A172 (cell line): ENCODE data around the gene OR51Q1. TPM values are rescaled to one million over a fixed set of nuclear protein-coding genes. Genes with fewer than 3 reads are reported as not detected.

Experiments used
- DNase-seq: peaks from one replicate; pipeline ENCODE4 v3.0.0-alpha.2; 2015; ENCODE audit warnings: low spot score
- total RNA-seq: library from RNA; depleted of rRNA; stranded (reverse); fragments of >200 nt; shearing (Covaris generic); gene quantifications from 2 replicates; pipeline ENCODE4 v1.2.3, GENCODE V29; 2014; rRNA removed

OR51Q1 gene, protein sequence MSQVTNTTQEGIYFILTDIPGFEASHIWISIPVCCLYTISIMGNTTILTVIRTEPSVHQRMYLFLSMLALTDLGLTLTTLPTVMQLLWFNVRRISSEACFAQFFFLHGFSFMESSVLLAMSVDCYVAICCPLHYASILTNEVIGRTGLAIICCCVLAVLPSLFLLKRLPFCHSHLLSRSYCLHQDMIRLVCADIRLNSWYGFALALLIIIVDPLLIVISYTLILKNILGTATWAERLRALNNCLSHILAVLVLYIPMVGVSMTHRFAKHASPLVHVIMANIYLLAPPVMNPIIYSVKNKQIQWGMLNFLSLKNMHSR
- not detected in 2 replicates for total RNA-seq

DNA sequence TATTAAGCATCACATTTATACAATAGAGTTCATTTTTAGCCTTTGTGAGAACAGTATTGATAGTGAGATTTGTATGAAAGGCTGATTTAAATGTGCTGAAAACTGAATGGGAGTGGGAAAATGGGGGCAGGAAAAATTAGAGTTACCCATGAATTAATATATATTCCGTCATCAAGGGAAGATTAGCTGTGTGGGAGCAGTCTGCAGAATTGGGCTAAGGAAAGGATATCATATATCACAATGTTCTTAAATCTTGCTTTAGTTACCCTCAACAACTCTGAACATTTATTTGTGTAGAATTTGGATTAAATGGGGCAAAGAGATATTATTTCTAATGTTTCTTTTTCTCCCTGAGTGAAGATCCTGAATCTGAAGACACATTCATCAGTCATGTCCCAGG, at the start of gene OR51Q1:
TSS of gene OR51Q1 (plus strand) at position 301 of the 400 bp plus-strand sequence. CDS start at position 391, 90 bp downstream.
- no peak for DNase-seq

GRCh38 chr11:5380740-5381342, 41.1 kb upstream of the OR51Q1 start:
- DNase-seq, result peak; percentile 83

- DNase-seq, result no peak
Measured at GRCh38 chr11:5383576-5383975, 38.3 kb upstream of the OR51Q1 start, which contains the start of gene OR51M1. Gene OR51M1 (plus strand): TSS chr11:5383812. CDS start chr11:5389399, 5,587 bp downstream.

DNA sequence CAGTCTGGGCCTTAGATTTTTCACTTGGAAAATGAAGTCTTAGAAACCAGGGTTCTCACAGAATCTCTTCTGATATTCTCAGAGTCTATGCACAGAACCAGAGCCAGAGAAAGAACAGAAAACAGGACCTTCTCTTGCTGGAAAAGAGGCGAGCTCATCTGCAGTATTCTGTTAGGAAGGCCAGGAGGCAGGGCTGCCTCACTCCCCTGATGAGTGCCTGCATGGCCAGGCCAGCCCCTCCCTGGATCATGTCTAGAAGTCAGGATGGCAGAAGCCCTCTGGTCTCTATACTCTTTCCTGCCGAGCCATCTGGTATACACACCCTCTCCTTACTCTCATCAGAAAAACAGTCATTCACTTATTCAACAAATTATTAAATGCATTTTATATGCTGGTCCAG, 37.6 kb upstream of the OR51Q1 start:
- DNase-seq, result no peak

GRCh38 chr11:5390210-5390609, 31.7 kb upstream of the OR51Q1 start:
- DNase-seq, result no peak

DNA sequence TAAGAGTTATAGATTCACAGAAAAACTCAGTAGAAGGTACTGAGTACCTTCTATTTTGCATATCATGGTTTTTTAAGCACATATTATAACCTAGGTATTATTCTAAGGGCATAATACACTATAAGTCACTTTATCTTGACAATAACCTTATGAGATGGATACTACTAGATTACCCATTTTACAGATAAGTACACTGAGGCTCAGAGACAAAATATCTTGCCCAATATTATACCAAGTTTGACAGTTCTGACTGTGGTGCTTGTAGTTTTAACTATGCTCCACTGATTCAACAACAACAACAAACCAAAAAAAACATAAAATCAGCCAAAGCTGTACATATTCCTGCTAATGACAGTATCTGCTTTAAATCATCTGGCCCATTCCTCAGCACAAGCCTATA, 27.8 kb upstream of the OR51Q1 start:
- DNase-seq, result no peak

DNA sequence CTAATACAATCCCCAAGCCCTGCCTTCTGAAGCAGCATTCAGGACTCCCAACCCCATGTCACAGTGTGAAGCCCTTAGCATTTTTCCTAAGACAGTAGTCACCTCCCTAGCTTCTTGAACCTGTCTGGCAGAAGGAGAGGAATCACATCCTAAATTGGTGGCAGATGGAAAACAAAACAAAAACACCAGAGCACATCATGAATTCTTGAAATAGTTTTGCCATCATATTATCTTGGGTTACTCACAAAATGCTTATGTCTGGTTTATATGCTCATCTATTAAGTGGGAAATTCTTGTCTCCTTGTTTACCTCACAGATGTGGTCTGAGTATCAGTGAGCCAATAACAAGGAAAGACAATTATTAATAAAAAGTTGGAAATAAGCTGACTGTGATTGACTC, 23.0 kb upstream of the OR51Q1 start:
- DNase-seq, result no peak

DNA sequence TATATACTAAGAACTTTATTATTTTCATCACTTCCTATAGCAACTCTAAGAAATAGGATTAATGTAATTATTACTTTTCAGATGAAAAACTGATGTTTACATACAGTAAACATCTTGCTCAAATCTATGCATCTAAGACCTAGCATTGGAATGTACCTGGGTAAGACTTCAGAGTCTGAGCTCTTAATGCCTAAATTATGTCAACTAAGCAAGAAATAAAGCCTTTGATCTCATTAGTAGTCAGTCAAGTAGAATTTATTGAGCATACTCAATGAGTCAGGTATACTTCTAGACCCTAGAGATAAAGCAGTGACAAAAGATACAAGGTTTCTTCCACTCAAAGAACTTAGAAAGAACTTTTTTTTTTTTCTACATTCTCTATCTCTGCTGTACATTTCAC, 16.7 kb upstream of the OR51Q1 start:
- no peak for DNase-seq

- DNase-seq, result no peak
Measured at GRCh38 chr11:5420993-5421392, 918 bp upstream of the OR51Q1 start.

GRCh38 chr11:5423131-5423530, 1.2 kb downstream of the OR51Q1 start:
- DNase-seq, result no peak

GRCh38 chr11:5441414-5441813, 19.5 kb downstream of the OR51Q1 start, which contains the start of gene OR51I1:
Gene OR51I1 (minus strand): TSS chr11:5441514. CDS start chr11:5441514, 0 bp downstream.
- no peak for DNase-seq

- DNase-seq, result no peak
Measured at GRCh38 chr11:5443835-5444393, 22.0 kb downstream of the OR51Q1 start.

DNA sequence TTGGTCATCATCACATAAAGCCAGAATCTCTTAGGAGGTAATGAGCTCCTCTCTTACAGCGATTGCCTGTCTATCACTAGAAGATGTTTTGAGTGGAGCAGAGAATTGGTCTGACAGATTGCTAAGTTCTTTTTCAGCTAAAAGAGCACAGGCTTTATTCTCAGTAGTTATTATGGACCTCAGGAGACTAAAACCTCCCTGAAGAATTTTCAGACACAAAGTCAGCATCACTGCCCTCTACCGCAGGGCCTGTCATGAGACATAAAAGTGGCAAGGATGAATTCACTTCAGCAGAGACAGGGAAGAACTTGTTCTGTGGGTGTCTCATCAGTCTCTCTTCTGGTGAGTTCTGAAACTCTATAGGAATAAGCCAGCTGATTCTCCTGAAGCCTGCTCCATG, 27.1 kb downstream of the OR51Q1 start, which contains the start of gene OR51I2:
TSS of gene OR51I2 (plus strand) at position 301 of the 400 bp plus-strand sequence. CDS start 4,166 bp downstream, outside the sequence.
- no peak for DNase-seq

GRCh38 chr11:5449432-5449831, 27.5 kb downstream of the OR51Q1 start:
- no peak for DNase-seq

DNA sequence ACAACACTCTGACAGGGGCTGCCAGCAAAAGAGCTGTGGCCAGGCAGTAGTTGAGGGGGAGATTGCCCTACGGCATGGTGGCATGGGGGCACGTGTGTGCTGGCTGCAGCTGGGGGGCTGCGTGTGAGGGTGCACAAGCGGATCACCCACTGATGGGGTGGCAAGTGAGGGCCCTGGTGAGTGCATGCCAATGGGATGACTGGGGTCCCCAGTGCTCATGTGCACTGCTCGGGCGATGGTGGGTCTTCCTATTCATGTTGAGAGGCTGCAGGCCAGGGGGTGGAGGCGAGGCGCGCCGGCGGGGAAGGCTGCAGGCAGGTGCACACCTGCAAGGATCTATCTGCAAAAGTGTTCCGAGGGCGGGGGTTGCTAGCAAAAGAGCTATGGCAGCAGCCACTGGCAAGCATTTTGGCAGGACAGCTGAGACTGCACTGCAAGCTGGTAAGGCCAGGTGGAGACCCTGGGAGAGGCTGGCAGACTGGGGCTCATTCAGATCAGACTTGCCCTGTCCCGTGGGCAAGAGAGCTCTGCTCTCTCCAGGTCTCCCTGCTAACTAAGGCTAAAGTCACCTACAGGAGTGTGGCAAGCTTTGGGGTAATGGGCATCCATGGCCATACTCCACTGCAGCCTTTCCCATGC, 39.2 kb downstream of the OR51Q1 start:
- DNase-seq, result no peak

GRCh38 chr11:5467527-5467926, 45.6 kb downstream of the OR51Q1 start:
- DNase-seq, result no peak

Other genes with a start within 250 kb of the OR51Q1 start
- gene OR51V1, start 221.4 kb upstream of the OR51Q1 start, total RNA-seq, result not detected in 2 replicates
- gene HBB, start 195.0 kb upstream of the OR51Q1 start, total RNA-seq, result not detected in 2 replicates
- gene HBD, start 187.6 kb upstream of the OR51Q1 start, total RNA-seq, result not detected in 2 replicates
- gene HBG1, start 172.3 kb upstream of the OR51Q1 start, total RNA-seq, result not detected in 2 replicates
- gene HBG2, start 167.3 kb upstream of the OR51Q1 start, total RNA-seq, result 1.1 and 1.6 TPM in 2 replicates
- gene HBE1, start 152.2 kb upstream of the OR51Q1 start, total RNA-seq, result 25.6 and 49.9 TPM in 2 replicates
- gene OR51B4, start 120.2 kb upstream of the OR51Q1 start, total RNA-seq, result 11.3 and 12.8 TPM in 2 replicates
- gene OR51B2, start 97.8 kb upstream of the OR51Q1 start, total RNA-seq, result 0.29 and 1.5 TPM in 2 replicates
- 17.4 and 17.7 TPM in 2 replicates for gene OR51B5, start 78.6 kb upstream of the OR51Q1 start, total RNA-seq
- gene OR51B6, start 70.6 kb upstream of the OR51Q1 start, total RNA-seq, result not detected in 2 replicates
- not detected in 2 replicates for gene OR51M1, start 38.3 kb upstream of the OR51Q1 start, total RNA-seq
- 0.55 TPM in 1 of 2 replicates, not detected in the other for gene OR51I1, start 19.4 kb downstream of the OR51Q1 start, total RNA-seq
- gene OR51I2, start 27.2 kb downstream of the OR51Q1 start, total RNA-seq, result not detected in 2 replicates
- gene OR52D1, start 66.6 kb downstream of the OR51Q1 start, total RNA-seq, result not detected in 2 replicates
- gene UBQLN3, start 87.8 kb downstream of the OR51Q1 start, total RNA-seq, result not detected in 2 replicates
- not detected in 2 replicates for gene UBQLNL, start 94.6 kb downstream of the OR51Q1 start, total RNA-seq
- gene OR52H1, start 126.4 kb downstream of the OR51Q1 start, total RNA-seq, result not detected in 2 replicates
- gene OR52B6, start 158.8 kb downstream of the OR51Q1 start, total RNA-seq, result not detected in 2 replicates
- gene TRIM6, start 174.5 kb downstream of the OR51Q1 start, total RNA-seq, result 5.0 and 6.7 TPM in 2 replicates
- 13.8 and 18.4 TPM in 2 replicates for gene TRIM34, start 202.9 kb downstream of the OR51Q1 start, total RNA-seq